HG02759 (cell line): Measurements from ENCODE around the gene NUTF2.
"Not testable (repeated sequence)": the region's sequence is repeated elsewhere in the genome, so short reads cannot be mapped to it uniquely, and the experiment has no call there.

Experiments
- ATAC-seq: cut with Tn5 transposase; IDR thresholded peaks from one replicate; pipeline ENCODE4 v1.9.1; 2021; ENCODE audit warnings: mild to moderate bottlenecking, moderate library complexity; ENCODE audit not compliant: unreplicated experiment

NUTF2 gene

GRCh38 chr16:67862623-67863583 lies 16.2 kb downstream of the NUTF2 start:
- no peak for ATAC-seq

GRCh38 chr16:67864044-67864443 lies 17.3 kb downstream of the NUTF2 start:
- ATAC-seq = not testable (repeated sequence)

- no peak for ATAC-seq
Measured at GRCh38 chr16:67864594-67864993, 17.9 kb downstream of the NUTF2 start.

- ATAC-seq = no peak
Measured at GRCh38 chr16:67865318-67865717, 18.6 kb downstream of the NUTF2 start.

- ATAC-seq = no peak
Measured at GRCh38 chr16:67868290-67868689, 21.6 kb downstream of the NUTF2 start.

GRCh38 chr16:67869653-67870052 lies 22.9 kb downstream of the NUTF2 start:
- no peak for ATAC-seq

- ATAC-seq = no peak
Measured at GRCh38 chr16:67871256-67871655, 24.5 kb downstream of the NUTF2 start.

- ATAC-seq = no peak
Measured at GRCh38 chr16:67872131-67872630, 25.4 kb downstream of the NUTF2 start.

- peak; percentile 82 for ATAC-seq
Measured at GRCh38 chr16:67872631-67873434, 26.1 kb downstream of the NUTF2 start, which contains the start of gene EDC4. Gene EDC4 (plus strand): TSS chr16:67873052. CDS start chr16:67873262, 210 bp downstream.

- no peak for ATAC-seq
Measured at GRCh38 chr16:67873435-67874370, 27.0 kb downstream of the NUTF2 start.

GRCh38 chr16:67874372-67874771 lies 27.6 kb downstream of the NUTF2 start:
- ATAC-seq = no peak

GRCh38 chr16:67877064-67877463 lies 30.3 kb downstream of the NUTF2 start:
- no peak for ATAC-seq

GRCh38 chr16:67878232-67878631 lies 31.5 kb downstream of the NUTF2 start:
- ATAC-seq = no peak

- no peak for ATAC-seq
Measured at GRCh38 chr16:67878846-67879245, 32.1 kb downstream of the NUTF2 start.

GRCh38 chr16:67879462-67879861 lies 32.7 kb downstream of the NUTF2 start:
- ATAC-seq = no peak

GRCh38 chr16:67879936-67880335 lies 33.2 kb downstream of the NUTF2 start:
- no peak for ATAC-seq

GRCh38 chr16:67880584-67880983 lies 33.9 kb downstream of the NUTF2 start:
- no peak for ATAC-seq

GRCh38 chr16:67881621-67882161 lies 35.0 kb downstream of the NUTF2 start:
- no peak for ATAC-seq

GRCh38 chr16:67882374-67883145 lies 35.8 kb downstream of the NUTF2 start:
- no peak for ATAC-seq
